ENCODE results near the gene RHOBTB1.

GRCh38 chr10:60835049-60835448 is 108.9 kb downstream of the RHOBTB1 start:
- TF ChIP-seq CTCF (conservative IDR thresholded peaks at IDR 0.05) (no peak), ZFX (IDR thresholded peaks at IDR 0.05) (no peak)
